ENCODE measurements around the gene ANKRD40.
"Not testable (repeated sequence)": the region's sequence is repeated elsewhere in the genome, so short reads cannot be mapped to it uniquely, and the experiment has no call there.

Gene ANKRD40, protein sequence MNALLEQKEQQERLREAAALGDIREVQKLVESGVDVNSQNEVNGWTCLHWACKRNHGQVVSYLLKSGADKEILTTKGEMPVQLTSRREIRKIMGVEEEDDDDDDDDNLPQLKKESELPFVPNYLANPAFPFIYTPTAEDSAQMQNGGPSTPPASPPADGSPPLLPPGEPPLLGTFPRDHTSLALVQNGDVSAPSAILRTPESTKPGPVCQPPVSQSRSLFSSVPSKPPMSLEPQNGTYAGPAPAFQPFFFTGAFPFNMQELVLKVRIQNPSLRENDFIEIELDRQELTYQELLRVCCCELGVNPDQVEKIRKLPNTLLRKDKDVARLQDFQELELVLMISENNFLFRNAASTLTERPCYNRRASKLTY

DNA sequence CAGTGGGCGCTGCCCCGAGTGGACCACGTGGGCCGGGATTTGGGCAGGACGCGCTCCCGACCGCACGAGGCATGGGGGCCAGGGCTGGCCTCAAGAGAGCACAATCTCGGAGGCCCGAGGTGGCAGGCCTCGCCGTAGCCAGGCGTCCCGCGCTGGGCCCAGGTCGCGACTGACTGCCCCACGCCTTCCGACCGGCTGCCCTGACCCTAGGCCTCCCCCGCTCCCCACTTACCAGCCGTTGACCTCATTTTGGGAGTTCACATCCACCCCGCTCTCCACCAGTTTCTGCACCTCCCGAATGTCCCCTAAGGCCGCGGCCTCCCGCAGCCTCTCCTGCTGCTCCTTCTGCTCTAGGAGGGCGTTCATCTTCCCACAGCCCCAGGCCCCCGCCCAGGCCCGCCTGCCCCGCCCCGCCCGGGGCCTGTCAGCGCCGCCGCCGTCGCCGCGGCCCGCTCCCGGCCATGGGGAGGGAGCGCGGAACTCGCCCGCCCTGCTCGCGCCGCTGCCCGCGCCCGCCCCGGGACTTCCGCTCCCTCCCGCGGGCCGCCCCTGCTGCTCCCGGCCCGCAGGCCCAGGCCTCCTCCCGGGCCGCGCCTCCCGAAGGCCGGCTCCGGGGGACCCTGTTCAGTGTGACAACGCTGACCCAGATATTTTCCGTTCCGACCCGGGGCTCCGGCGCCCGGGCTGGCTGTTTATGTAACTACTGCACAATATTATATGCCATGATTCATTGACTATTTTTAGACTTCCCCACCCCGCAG is at the start of gene ANKRD40:
Gene ANKRD40, minus strand, starts transcription at position 626 of the 761 bp plus-strand sequence. Its CDS starts 260 bp downstream, at position 366.
- DNase-seq (ENCODE audit: low read depth, low spot score): peak; percentile 87

DNA sequence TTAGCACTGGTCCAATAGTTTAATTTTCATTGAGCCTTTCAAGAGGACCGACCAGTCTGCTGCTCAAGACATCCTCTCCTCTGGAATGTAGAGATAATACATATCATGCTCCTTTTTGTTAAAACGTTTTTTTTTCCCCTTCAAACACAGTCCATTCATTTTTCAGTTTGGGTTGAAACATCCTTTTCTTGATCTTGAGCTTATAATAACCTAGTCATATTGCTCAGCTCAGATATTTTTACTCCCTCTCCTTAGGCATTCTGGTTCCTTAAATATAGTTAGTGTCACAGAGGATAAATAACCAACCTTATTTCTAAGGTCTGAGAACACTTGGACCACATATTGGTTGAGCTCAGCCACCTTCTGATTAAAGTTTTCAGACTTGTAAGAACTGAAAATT is 46.8 kb upstream of the ANKRD40 start:
- no peak for DNase-seq (ENCODE audit: low read depth, low spot score)

DNA sequence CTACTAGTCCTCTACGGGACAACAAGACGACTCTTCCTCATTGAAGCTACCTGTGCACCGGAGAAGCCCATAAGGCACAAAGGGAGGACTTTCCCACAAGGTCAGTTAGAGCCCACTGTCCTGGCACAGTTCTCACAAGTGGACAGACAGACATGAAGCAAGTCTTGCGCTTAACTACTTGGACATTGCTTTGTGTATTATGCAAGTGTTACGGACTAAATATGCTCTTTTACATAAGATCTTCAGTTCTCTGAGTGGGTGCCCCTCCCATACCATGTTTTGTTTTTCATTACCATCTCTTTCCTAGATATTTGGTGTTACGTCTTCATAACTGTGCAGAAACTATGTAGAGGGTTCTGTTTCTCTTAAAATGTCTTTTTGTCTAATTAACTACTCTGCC is 41.5 kb upstream of the ANKRD40 start:
- no peak for DNase-seq (ENCODE audit: low read depth, low spot score)

DNA sequence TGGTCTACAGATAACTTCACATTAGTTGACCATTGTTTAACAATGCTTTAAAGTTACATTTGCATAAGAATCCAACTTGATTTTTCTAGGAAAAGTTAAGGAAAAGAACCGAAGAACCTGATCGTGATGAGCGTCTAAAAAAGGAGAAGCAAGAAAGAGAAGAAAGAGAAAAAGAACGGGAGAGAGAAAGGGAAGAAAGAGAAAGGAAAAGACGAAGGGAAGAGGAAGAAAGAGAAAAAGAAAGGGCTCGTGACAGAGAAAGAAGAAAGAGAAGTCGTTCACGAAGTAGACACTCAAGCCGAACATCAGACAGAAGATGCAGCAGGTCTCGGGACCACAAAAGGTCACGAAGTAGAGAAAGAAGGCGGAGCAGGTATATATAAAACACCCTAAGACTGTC is 37.9 kb upstream of the ANKRD40 start:
- no peak for DNase-seq (ENCODE audit: low read depth, low spot score)

DNA sequence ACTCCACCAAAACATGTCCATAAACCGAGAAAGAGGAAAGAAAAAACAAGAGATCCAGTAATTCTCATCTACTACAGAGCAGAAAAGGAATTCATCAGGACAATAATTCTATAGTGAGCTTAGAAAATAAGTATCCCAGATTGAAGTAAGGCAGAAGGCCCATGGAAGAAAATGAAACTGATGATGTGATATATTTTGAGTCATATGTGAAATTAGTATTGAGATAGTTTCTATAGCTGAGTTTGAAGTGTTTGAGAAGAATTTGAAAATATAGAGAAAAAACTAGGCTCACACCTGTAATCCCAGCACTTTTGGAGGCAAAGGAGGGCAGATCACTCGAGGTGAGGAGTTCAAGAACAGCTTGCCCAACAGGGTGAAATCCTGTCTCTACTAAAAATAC is 31.4 kb upstream of the ANKRD40 start:
- no peak for DNase-seq (ENCODE audit: low read depth, low spot score)

DNA sequence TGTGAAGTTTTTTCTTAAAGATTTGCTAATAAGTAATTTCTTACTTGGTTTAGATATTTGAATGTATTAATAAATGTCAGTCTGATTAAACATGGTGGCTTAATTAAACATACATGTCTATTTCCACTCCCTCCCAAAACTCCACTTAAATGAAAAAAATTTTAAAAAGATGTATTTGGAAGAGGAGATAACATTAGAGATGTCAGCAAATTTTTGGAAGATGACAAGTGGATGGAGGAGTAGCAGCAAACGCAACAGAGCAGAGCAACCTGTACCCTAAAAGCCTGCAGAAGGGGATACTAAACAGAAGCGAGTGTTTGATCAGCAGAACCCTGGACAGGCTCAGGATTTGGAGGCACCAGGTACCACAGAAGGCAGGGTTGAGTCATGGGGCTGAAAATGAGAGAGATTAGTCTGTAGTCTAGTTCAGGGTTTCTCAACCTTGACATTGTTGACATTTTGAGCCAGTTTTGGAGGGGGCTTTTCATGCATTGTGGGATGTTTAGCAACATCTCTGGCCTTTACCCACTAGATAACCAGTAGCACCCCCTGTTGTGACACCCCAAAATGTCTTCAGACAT is 29.5 kb upstream of the ANKRD40 start:
- no peak for DNase-seq (ENCODE audit: low read depth, low spot score)

DNA sequence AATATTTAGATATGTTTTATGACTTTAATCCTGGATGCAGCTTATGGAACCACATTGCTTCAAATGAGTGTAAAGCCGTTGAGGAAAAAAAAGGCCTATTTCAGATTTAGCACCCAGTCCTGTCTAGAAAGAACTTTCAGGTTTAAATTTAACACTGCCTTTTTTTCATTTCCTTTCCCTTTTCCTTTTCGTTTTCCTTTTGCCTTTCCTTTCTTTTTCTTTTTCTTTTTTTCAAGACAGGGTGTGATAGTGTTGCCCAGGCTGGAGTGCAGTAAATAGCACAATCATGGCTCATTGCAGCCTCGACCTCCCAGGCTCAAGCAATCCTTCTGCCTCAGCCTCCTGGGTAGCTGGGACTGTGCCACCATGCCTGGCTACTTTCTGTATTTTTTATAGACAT is 27.6 kb upstream of the ANKRD40 start:
- no peak for DNase-seq (ENCODE audit: low read depth, low spot score)

DNA sequence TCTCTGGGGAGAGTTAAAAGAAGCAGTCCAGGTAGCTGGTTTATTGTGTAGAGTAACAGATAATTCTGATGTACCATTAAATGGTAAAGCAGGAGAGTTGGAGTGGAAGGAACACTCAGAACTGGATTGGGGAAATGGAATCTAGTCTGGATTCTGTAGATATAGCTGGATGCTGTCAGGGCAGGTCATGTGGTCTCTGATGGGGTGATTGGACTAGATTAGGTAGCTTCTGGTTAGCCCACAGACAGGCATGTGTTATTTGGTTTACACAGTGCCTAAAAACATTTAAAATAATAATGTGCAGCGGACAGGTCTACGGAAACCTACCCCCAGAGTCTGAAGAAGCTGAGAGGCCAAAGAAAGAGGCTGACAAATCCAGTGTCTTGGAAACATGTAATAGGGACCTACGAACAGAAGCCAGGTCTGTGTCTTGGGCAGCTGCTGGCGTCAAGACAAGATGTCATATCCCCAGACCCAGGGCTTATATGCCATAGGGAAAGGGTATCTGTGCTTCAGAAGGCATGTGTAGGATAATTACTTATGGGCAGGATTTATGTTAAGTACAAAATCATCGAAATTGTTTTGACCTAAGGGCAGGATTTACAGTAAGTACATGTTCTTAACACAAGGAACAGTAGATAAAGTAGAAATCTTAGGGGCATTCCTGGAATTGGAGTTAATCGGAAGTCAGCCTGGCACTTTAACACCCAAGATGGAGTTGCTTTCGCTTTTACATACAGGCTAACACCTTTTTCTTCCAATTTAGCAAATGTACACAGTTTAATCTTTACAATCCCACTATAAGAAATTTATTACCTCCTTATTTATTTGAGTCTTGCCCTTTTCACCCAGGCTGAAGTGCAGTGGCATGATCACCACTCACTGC is 24.1 kb upstream of the ANKRD40 start:
- DNase-seq (ENCODE audit: low read depth, low spot score): no peak

DNA sequence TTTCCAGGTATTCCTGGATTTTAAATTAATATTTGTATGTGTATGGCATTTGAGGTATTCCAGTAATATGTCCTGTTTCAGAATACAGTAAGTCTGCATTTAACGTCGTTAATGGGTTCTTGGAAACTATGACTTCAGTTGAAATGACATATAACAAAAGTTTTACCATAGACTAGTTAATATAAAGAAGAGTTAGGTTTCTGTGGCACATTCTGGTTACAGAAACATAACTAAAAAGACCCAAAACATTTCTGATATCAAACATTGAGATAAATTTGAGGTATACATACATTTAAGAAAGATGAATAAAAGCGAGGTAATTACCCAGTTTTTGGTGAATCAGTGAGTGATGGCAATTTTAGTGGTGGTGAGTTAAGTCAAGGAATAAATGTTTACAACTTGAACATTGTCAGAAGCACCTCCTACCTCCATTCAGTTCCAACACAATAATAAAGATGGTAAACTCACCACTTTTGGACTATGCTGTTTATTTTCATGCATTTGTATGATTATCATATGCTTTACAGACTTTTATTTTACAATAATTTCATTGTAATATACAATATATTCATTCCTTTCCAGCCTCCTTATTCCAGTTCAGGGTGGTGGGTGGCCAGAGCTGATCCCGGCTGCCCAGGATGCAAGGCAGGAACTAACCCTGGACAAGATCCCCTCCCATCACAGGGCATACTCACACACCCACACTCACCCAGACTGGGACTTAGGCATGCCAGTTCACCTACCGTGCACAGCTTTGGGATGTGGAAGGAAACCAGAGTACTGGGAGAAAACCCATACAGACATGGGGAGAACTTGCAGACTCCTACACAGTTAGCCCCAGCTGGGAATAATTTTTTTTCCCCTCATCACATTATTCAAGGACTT is 21.4 kb upstream of the ANKRD40 start:
- DNase-seq (ENCODE audit: low read depth, low spot score): no peak

DNA sequence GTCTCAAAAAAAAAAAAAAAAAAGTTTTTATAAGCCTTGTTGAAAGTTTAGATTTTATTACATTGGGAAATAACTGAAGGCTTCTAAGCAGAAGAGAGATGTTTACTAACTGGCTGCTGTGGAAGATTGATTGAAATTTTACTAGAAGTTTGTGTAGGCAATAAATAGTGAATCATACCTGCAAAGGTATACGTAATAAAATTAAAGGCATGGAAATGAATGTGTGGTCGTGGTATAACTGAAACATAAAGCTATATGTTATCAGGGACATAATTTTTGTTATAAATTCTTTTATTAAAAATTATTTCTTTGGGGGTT is 20.4 kb upstream of the ANKRD40 start:
- DNase-seq (ENCODE audit: low read depth, low spot score): no peak

DNA sequence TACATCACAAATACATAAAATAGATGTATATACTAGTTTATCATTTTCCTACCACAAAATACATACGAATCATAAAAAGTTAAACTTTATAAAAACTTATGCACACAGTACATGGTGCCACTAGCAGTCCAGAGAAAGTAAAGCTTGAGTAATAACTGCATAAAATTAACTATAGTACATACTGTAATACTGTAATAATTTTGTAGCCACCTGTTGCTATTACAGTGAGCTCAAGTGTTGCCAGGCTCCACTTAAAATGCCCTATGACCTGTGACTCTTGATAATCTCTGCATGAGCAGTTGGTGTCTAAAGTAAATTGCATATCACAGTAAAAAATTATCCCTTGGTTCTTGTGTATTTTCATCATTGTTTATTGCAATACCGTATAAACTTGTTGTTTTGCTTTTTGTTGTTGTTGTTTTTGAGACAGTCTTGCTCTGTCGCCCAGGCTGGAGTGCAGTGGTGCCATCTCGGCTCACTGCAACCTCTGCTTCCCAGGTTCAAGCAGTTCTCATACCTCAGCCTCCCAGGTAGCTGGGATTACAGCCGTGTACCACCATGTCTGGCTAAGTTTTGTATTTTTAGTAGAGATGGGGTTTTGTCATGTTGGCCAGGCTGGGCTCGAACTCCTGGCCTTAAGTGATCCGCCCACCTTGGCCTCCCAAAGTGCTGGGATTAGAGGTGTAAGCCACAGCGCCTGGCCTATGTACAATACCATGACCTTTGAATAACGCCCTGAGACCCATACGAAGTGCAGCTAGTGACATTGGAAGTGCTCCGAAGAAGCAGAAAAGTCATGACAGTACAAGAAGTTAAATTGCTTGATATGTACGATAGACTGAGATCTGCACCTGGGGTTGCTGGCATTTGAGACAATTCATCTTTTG is 18.3 kb upstream of the ANKRD40 start:
- no peak for DNase-seq (ENCODE audit: low read depth, low spot score)

DNA sequence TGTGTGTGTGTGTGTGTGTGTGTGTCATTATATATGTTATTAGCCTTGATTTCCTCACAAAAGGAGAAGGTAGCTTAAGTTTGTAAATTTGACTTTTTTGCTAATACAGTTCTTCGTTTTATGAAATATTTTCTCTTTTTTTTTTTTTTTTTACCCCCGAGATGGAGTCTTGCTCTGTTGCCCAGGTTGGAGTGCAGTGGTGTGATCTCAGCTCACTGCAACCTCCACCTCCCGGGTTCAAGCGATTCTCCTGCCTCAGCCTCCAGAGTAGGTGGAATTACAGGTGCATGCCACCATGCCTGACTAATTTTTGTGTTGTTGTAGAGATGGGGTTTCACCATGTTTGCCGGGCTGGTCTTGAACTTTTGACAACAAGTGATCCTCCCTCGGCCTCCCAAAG is 16.9 kb upstream of the ANKRD40 start:
- DNase-seq (ENCODE audit: low read depth, low spot score): not testable (repeated sequence)

DNA sequence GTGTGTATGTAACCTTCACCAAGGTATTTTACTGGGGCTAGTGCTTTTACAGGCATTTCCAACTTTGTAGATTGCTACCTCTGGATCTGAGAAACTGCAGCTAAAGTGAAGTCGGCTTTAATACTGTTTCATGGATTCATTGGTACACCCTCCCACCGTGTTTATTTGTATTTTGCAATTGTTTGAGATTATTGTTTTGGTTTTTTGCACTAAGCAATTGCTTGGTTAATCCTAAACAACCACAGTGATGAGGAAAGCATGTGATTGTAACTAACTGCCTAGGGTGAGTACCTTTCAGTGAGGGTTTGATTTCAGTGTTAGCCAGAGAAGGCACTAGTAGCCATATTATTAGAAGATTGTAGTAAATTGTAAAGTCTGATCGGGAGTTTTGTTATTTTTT is 15.0 kb upstream of the ANKRD40 start:
- DNase-seq (ENCODE audit: low read depth, low spot score): no peak

DNA sequence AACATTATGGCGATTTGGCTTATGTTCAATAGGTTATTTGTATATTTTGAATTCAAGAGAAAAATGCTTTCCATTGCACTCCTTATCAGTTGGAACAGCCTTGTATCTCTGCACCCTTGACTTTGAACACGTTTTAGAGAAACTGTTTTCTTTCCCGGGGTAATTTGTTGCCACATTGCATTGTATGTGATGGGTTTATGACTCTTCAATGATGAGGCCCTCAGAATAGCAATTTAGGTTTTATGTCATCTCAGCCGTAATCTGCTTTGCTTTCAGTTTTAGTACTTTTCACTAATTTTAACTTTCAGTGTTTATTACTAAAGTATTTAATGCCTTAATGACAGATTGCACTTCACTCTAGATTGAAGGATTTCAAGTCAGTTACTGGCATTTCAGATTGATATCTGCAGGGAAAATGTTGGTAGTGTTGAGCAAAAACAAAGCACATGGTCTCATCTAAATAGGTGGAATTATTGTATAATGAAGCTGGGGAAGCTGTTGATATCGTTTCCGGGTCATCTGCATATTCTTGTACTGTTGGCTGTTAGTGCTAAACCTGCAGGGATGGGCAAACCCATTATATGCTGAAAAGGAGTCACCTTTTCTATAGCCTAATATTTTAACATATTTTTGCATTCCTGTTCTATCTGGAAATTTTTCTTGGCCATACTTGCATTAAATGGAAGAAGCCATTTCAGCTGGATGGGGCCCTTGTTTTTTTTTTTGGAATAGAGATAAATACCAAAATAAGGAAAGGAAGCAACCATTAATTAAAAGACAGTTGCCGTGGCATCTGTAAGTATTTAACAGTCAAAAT is 13.7 kb upstream of the ANKRD40 start:
- DNase-seq (ENCODE audit: low read depth, low spot score): no peak

DNA sequence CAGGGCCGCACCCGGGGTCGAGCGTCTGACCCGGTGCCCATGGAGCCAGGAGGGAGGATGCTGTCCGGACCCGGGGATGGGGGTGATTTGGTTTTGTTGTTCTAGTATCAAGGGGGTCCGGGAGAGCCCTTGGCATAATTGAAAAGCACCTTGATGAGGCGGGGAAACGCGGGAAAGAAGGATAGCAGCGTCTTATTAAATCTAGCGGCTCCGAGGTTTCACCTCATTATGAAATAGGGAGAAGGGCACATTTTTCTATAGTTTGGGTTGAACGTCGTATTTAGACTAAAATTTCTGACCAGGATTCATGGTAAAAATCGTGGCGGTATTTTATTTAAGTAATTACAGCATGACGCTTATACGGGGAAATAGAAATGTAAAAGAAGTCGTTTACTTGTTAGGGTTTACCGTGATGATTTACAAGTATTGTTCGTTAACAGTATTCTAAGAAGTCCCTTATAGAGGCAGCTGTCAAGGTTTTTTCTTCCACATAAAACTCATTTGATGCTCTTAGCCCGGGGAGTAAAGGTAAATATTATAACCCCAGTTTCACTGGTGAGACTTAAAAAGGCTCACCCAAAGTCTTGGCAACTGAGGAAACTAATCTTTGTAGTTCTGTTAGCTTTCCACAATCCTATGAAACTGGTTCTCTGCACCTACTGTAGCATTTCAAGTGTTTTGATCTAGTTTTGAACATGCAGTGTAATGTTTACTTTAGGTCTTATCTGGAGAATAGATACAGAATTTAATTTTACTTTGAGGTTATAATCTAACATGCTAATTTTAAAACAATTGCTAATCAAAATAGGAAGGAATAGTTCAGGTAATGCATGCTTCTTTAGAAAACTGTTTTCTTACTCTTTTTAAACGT is 12.4 kb upstream of the ANKRD40 start:
- no peak for DNase-seq (ENCODE audit: low read depth, low spot score)

DNA sequence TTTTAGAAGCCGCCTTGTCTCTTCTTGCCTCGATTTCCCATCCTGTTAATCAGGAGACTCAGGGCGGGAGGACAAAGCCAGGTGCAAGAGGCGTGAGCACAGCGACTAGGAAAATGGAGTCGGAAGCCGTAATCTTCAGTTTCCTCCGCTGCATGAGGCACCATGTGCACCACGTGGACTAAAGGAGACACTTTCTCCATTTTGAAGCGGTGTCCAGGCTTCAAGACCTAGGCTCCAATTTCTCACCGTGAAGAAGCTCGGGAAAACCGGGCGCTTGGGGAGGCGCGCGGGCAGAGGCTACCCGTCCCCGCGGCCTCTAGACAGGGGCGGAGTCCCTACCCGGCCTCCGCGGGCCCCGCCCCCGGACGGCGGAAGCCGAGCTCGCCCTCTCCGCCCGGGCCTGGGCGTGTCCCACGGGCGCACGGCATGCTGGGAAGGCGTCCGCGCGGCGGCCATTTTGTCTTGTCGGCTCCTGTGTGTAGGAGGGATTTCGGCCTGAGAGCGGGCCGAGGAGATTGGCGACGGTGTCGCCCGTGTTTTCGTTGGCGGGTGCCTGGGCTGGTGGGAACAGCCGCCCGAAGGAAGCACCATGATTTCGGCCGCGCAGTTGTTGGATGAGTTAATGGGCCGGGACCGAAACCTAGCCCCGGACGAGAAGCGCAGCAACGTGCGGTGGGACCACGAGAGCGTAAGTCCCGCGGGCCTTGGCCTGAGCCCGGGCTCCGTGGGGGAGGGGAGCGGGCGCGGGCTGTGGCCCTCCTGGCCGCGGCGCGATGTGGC is 11.6 kb upstream of the ANKRD40 start, which contains the start of gene LUC7L3:
Gene LUC7L3, plus strand, starts transcription at position 460 of the 780 bp plus-strand sequence. Its CDS starts 130 bp downstream, at position 590.
- peak; percentile 80 for DNase-seq (ENCODE audit: low read depth, low spot score)

DNA sequence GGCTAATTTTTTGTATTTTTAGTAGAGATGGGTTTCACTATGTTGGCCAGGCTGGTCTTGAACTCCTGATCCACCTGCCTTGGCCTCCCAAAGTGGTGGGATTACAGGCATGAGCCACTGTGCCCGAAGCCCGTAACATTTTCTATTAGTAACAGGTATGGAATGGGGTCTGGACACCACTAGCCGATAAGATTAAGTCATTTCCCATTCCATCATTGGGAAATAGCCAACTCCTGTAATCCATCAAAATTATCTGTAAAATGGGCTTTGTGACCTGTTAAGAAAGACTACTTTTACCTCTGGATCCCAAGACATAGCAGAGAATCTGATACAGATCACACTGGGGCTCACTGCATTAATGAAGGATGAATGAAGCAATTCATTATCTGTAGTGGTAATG is 7.8 kb upstream of the ANKRD40 start:
- DNase-seq (ENCODE audit: low read depth, low spot score): no peak
